ENCODE data around the gene WNT3A.

DNA sequence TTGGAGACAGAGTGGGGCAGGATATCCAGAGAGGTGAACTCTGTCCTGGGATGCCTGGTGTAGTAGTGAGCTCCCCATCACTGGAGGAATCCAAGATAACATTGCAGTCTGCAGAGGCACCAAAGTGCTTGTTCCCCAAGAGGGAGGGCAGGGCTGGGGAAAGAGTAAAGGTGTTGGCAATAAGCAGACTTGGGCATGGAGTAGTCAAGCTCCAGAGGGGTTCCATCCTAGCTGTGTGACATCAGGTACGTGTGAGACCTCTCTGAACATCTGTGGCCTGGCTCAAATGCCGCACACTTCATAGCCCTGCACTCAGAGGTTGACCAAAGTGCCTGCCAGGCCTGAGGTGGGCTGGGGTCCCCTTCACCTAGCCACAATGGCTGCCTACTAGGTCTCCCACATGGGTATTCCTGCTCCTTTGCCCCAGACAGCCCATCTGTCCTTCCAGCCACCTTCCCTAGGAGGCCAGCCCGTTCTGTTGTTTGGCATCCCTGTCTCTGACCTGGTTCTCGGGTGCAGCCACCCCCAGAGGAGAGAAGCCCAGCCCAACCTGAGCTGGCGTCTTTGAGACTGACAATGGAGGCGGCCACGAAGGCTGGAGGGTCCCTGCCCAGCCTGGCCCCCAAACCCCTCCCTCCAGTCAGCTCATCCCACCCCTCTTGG lies 72.9 kb downstream of the WNT3A start:
- TF ChIP-seq, protein P1, sequence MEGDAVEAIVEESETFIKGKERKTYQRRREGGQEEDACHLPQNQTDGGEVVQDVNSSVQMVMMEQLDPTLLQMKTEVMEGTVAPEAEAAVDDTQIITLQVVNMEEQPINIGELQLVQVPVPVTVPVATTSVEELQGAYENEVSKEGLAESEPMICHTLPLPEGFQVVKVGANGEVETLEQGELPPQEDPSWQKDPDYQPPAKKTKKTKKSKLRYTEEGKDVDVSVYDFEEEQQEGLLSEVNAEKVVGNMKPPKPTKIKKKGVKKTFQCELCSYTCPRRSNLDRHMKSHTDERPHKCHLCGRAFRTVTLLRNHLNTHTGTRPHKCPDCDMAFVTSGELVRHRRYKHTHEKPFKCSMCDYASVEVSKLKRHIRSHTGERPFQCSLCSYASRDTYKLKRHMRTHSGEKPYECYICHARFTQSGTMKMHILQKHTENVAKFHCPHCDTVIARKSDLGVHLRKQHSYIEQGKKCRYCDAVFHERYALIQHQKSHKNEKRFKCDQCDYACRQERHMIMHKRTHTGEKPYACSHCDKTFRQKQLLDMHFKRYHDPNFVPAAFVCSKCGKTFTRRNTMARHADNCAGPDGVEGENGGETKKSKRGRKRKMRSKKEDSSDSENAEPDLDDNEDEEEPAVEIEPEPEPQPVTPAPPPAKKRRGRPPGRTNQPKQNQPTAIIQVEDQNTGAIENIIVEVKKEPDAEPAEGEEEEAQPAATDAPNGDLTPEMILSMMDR (IDR thresholded peaks at IDR 0.05; ENCODE audit: low read length), result no peak
- TF ChIP-seq EZH2 (optimal IDR thresholded peaks at IDR 0.05; ENCODE audit: low read depth, low read length), result no peak

Data from MM.1S (cell line).